ENCODE measurements around the gene TXNDC5. TPM values are rescaled to one million over a fixed set of nuclear protein-coding genes. Genes with fewer than 3 reads are reported as not detected.

Gene TXNDC5
- total RNA-seq, 1 donor from 2014 or later, result 192 TPM

DNA sequence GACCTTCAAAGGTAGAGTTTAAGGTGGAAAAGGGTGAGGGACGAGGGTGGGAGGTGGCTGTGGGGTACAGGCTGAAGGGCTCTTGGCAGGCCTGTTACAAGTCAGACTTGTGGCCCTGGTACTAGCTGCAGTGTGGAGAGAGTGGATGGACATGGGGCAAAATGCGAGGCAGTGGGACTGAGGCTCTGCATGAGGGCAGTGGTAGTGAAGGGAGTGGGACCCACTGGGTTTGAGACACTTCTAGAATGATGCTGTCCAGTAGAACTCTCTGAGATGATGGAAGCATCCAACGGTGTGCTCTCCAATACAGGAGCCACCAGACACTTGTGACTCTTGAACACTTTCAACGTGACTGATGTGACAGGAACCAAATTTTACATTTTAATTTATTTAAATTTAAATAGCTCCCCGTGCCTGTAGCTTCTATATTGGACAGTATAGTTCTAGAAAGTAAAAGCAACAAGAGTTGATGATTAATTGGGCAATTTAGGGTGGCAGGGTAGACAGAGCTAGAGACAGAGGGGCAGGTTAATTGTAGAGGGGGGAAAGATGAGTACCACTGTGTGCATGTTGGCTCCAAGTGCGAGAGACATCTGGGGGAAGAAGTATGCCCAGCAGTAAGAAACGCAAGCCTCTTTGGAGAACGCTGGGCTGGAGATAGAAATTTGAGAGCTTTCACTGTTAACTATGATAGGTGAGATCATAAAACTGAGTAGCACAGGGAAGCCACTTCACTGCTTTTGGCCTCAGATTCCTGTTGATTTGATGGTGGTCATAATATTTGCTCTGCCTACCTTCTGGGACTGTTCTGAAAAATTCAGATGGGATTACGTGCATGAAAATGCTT is 77.5 kb downstream of the TXNDC5 start:
- DNase-seq (ENCODE audit: low spot score in 2 of 2), result no peak
- Histone ChIP-seq H3K4me1 (no peaks in the 10 kb centered on the region), H3K27ac (no peak overlapping the region), H3K4me3 (no peak overlapping the region), H3K27me3 (no peaks in the 10 kb centered on the region), H3K9me3 (no peaks in the 10 kb centered on the region), H3K36me3 (no peaks in the 10 kb centered on the region)
- TF ChIP-seq, protein P1, sequence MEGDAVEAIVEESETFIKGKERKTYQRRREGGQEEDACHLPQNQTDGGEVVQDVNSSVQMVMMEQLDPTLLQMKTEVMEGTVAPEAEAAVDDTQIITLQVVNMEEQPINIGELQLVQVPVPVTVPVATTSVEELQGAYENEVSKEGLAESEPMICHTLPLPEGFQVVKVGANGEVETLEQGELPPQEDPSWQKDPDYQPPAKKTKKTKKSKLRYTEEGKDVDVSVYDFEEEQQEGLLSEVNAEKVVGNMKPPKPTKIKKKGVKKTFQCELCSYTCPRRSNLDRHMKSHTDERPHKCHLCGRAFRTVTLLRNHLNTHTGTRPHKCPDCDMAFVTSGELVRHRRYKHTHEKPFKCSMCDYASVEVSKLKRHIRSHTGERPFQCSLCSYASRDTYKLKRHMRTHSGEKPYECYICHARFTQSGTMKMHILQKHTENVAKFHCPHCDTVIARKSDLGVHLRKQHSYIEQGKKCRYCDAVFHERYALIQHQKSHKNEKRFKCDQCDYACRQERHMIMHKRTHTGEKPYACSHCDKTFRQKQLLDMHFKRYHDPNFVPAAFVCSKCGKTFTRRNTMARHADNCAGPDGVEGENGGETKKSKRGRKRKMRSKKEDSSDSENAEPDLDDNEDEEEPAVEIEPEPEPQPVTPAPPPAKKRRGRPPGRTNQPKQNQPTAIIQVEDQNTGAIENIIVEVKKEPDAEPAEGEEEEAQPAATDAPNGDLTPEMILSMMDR (IDR thresholded peaks at IDR 0.05), result no peak
- intact Hi-C loops (cut with DNase I), result no loop called here

Other genes starting within 250 kb of the TXNDC5 start
- gene BMP6, start 184.7 kb downstream of the TXNDC5 start, total RNA-seq, result 16.0 TPM
- 13.3 TPM for gene BLOC1S5, start 153.6 kb upstream of the TXNDC5 start, total RNA-seq
- 15.5 TPM for gene EEF1E1, start 191.8 kb upstream of the TXNDC5 start, total RNA-seq